HG02763 (cell line): ENCODE results near the gene TMEM270.
"Not testable (repeated sequence)": the region's sequence is repeated elsewhere in the genome, so short reads cannot be mapped to it uniquely, and the experiment has no call there.

Experiments
- ATAC-seq: cut with Tn5 transposase; IDR thresholded peaks from one replicate; pipeline ENCODE4 v1.9.1; 2021; ENCODE audit warnings: mild to moderate bottlenecking, moderate library complexity; ENCODE audit not compliant: unreplicated experiment

The TMEM270 gene

GRCh38 chr7:73860859-73861258 lies at the start of gene TMEM270:
TMEM270 (plus strand) TSS chr7:73861159; CDS start chr7:73861195, 36 bp downstream.
- no peak for ATAC-seq

GRCh38 chr7:73811760-73812168 lies 49.2 kb upstream of the TMEM270 start:
- ATAC-seq = no peak

DNA sequence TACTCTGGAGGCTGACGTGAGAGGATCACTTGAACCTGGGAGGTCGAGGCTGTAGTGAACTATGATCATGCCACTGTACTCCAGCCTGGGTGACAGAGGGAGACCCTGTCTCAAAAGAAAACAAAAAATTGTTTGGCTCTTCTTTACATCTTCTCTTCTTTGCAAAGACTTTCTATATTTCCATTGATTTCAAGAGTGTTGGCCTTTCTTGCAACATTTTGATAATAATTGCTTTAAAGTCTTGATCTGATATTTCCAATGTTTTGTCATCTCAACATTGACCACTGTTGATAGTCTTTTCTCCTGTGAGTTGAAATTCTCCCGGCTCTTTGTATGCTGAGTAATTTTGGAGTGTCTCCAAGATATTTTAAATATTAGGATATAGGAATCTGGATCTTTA lies 48.0 kb upstream of the TMEM270 start:
- ATAC-seq = no peak

DNA sequence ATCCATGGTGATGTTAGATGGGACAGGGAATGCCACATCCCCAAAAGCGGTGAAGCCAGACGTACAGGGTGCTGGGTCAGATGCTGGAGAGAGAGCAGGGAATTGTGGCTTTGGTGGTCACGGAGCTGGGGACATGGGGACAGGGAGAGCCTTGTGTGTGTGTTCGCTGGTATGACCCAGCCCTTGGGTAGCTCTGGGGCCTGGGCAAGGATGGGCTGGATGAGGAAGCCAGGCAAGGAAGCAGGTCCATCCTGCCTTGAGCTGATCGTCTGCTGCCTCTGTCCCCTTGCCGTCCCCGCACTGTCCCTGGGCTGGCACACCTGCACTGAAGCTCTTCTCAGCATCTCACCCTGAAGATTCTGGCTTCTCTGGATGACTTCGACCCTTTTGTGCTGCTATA lies 45.5 kb upstream of the TMEM270 start:
- no peak for ATAC-seq

GRCh38 chr7:73817121-73817520 lies 43.8 kb upstream of the TMEM270 start:
- no peak for ATAC-seq

DNA sequence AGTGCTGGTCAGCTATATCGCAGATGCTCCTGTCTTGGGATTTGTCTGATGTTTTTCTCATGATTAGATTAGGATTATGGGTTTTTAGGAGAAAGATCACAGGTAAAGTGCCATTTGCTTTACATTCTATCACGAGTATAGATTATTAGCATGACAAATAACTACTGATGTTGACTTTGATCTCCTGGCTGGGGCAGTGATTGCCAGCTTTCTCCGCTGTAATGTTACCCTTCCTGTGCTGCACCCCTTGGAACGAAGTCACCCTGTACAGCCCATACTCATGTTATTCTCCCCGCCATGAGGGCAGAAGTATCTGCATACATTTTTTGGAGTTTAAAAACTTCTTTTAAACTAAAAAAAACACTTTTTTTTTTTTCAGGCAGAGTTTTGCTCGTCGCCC lies 40.9 kb upstream of the TMEM270 start:
- ATAC-seq = no peak

- ATAC-seq = not testable (repeated sequence)
Measured at GRCh38 chr7:73821597-73822285, 39.2 kb upstream of the TMEM270 start.

DNA sequence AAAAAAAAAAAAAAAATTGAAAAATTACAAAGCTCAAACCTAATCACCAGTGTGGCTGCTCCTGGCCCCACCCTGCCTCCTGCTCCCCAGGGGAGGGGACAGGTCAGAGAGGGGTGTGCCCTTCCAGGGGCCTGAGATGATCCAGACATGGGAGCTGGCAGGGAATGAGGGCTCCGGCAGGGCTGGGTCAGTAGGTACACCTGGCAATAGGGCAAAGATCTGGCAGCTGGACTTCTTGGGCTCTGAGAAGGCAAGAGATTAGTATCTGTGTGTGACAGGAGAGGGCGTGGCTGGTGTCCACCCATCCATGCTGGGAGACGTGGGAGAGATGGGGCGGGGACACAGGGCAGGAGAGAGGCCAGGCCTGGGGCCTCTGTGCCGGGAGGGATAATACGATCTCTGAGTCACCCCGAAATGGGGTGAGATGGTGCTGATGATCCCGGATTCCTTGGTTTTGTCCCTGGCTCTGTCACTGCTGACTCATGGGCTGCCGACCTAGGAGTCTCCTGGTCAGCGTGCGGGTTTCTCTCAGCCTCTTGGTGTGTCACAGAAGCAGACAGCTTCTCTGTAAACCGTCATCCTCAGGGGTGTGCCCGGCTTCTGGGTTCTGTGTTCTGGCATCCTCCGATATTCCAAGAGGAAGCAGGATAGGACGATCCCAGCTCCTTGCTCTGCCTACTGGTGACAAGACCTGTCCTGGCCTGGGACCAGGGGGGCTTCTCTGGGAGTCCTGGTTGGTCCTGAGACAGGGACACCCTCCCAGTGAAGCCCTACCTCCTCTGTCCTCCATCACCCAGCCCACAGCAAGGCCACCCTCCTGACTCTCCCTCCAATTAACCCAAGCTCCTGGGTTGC lies 38.4 kb upstream of the TMEM270 start:
- ATAC-seq = no peak

DNA sequence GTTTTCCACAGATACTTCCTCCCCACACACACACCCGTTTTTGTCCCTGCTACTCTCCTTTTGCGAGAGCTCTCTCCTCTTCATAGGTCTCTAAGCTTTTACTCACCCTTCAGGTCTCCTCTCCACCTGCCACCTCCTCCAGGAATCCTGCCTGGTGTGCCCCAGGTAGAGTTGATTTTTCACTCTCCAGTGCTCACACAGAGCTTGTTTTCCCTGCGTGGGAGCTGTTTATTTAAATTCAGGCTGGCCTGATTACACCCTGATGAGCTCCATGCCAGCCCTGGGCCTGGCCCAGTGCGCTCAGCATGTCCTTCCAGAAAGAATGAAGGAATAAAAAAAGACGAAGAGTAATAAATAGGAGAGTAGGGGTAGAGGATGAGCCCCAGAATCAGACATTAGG lies 37.7 kb upstream of the TMEM270 start:
- no peak for ATAC-seq

DNA sequence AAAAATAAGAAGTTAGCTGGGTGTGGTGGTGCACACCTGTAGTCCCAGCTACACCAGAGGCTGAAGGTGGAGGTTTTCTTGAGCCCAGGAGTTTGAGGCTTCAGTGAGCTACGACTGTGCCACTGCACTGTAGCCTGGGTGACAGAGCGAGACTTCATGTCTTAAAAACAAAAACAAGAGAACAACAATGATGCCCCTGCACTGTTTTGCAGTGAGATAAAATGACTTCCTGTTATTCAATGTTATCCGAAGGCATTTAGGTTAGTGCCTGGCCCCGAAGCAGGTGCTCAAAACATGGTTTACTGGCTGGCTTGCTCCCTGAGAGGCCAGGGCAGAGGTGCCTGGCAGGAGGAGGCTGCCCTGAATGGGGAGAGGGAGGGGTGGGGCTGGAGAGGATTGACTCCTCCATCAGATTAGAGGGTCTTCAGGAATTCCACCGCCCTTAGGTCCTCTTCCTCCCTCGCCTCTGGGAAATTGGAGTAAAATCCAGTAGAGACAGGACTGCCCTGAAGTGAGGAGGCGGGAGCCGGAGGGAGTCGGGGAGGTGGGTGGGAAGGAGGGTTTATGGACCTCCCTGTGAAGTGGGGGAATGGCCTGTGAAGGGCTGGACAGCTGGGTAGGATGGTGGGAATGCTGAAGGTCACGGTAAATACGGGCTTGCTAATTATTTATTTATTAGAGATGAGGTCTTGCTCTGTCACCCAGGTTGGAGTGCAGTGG lies 36.9 kb upstream of the TMEM270 start:
- no peak for ATAC-seq

DNA sequence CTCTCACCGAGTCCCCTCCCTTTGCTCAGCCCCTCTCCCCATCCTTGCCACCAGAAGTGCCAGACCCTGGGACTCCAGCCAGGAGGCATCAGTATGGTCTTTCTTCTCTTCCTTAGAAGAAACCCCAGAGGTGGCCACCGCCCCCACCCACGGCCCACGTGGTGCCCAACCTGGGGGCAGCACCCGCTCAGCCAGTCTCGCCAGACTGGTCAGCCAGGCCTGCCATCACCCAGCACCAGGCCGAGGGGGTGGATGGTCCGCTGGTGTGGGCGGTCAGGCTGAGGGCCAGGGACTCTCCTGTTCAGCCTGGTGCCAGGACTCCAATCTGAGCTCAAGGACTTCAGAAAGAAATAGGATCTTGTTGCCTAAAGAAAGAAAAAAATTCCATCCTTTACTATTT lies 36.0 kb upstream of the TMEM270 start:
- ATAC-seq = no peak

GRCh38 chr7:73827567-73828106 lies 33.3 kb upstream of the TMEM270 start:
- no peak for ATAC-seq

- no peak for ATAC-seq
Measured at GRCh38 chr7:73828107-73828803, 32.7 kb upstream of the TMEM270 start.

DNA sequence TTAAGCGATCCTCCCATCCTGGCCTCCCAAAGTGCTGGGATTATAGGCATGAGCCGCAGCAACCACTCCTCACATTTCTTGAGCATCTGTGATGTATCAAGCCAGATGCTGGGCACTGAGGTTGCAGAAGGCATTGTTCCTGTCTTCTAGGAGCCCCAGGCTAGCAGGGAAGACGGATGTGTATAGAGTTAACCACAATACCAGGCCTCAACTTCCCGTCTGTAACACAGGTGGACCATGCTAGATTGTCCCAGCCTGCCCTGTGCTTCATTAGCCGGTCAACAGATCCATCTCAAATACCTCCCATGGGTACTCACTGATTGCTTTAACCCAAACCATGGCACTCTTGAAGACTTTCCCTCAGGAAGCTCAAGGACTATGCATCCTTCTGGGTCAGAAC lies 32.0 kb upstream of the TMEM270 start:
- ATAC-seq = no peak

GRCh38 chr7:73829505-73829904 lies 31.5 kb upstream of the TMEM270 start:
- ATAC-seq = no peak

- no peak for ATAC-seq
Measured at GRCh38 chr7:73829921-73830680, 30.9 kb upstream of the TMEM270 start.

GRCh38 chr7:73830681-73831583 lies 30.0 kb upstream of the TMEM270 start, which contains the start of gene CLDN4:
CLDN4 (plus strand) TSS chr7:73830996; CDS start chr7:73831202, 206 bp downstream.
- ATAC-seq = no peak

- no peak for ATAC-seq
Measured at GRCh38 chr7:73831584-73831833, 29.4 kb upstream of the TMEM270 start.
